CD4-positive, alpha-beta T cell treated with Interleukin-10 for 1 hour (primary cell): ENCODE results near the gene PAPPA.

Experiments used
- DNase-seq: peaks from one replicate; pipeline ENCODE4 v3.0.0-alpha.2; 2020

PAPPA gene

DNA sequence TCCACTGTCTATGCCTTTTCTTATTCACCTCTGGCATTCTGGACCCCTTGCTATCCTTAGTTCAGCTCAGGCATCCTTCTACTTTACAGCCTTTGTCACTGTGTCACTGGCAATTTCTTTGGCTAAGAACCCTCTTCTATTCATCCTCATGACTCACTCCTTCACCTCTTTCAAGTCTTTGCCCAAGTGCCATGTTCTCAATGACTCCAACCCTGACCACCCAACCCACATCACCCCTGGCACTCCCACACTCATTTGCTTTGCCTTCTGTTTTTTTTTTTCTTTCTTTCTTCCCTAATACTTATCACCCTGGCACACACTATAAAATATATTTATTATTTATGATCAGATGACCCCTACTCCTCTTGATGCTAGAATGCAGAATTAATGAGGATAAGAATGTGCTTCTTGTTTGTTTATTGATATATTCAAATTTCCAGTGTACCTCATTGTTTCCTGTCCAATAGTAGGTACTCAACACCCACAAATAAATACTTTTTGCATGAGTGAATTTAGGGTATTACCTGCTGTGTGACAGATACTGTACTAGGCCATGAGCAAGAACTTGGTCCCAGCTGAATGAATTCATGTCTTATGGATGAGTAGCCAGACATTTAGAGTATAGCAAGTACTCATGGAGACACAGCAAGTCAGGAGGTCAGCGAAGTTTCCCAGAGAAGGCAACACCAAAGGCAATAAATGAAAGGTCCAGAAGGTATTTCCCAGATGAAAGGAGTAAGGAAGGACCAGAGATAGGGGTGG is 236.1 kb downstream of the PAPPA start:
- DNase-seq, result no peak

- DNase-seq, result no peak
Observed at GRCh38 chr9:116390303-116391228, 237.0 kb downstream of the PAPPA start.

DNA sequence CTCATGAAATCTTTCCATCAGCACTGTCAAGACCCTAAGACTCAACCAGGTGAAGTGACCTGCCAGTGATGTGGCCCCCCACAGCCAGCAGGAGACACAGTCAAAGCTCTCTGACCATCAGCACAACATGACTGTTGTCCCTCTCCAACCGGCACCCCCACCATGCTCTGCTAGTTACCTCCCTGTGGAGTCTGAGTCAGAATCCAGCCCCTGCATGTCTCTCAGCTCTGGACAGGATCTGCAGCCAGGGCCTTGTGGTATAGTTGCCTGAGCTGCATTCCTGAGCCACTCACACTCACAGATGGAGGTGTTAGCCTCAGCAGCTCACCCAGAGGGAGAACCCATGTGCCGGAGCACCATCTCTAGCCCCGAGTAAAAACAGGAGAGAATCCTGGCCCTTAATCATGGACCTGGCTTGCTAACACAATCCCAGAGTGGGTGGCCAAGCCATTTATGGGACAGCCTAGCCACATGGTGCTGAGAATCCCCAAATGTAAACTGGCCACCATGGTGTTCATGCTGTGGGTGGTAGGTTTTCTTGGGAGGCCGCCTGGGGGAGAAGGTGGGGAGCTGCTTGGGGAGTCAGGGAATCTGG is 237.8 kb downstream of the PAPPA start:
- DNase-seq, result no peak

GRCh38 chr9:116393198-116393597 is 239.6 kb downstream of the PAPPA start:
- DNase-seq, result no peak

GRCh38 chr9:116394070-116394469 is 240.5 kb downstream of the PAPPA start:
- DNase-seq, result no peak

DNA sequence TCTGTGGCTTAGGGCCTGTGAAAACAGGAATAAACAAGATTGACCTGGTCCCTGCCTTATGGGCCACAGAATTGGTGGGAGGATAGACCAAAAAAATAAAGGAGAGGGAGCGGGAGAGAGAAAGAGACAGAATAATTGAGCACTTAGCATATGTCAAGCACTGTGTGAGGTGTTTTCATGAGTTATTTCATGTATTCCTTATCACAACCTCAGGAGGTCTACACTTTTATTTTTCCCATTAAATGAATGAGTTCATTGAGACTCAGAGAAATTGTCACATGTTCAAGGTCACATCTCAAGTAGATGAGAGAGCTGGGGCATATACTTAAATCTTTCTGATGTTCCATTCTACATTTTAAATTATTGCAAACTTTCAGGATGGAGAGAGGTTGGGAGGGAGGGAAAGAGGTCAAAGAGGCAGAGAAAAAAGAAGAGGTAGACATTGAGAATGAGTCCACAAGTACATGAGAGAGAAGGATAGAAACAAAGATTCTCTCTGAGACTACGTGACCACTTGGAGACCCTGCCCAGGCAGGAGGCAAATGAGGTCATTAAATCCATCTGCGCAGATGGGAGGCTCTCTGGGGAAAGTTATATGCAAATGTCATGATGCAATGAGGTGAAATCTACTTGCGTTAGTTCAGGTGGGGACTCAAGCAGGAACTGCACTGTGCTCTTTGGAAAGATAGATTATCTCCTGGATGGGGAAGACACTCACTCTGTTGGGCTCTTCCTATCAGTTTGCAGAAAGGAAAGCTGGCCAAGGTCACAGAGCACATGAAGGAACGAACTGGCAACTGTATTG is 241.5 kb downstream of the PAPPA start:
- no peak for DNase-seq

DNA sequence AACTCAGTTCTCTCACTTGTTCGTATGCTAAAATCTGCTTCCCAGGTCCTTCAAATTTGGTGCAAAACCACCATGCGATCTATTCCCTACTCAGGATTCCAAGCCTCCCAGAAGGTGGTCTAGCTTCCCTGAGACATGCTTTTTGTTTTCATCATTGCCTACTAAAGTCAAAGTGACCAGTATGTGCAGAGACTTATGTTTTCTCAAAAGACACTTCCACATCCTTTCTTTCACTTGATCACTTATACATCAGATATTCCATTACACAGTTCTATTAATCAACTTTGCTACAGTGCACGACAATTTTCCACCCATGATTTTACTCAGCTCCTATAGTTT is 242.1 kb downstream of the PAPPA start:
- no peak for DNase-seq

DNA sequence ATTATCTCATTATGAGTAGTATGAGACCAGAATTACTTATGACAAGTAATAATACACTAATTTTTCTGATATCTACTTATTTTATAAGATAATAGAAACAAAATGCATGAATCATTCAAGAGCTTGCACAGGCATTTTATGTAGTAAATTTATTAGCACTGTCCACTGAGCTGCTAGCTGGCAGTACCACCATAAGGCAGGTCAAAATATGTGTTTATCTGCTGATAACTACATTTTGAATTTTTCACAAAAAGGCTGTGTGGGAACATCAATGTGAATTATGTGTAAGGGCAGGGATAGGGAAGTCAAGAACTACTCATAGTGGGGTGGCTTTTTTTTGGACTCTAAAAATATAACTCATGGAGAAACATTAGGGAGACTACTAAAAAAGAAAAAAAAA is 249.6 kb downstream of the PAPPA start:
- DNase-seq, result no peak

DNA sequence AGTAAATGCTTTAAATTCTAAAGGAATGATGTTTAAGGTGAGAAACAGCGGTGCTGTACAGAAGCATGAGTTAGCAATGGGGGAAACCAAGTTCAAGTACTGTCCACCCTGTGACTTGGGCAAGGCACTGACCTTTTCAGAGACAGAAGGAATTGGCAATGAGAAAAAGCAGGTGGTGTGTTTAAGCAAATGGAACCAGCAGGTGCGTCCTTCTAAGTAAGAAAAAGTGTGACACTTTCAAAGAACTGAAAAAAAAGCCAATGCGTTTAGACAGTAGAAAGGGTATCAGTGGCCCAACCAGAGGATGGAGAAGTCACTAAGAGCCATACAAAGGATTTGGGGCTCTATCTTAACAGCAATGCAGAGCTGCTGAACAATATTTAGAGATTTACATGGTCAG is 250.6 kb downstream of the PAPPA start:
- DNase-seq, result no peak

GRCh38 chr9:116405321-116405720 is 251.7 kb downstream of the PAPPA start:
- no peak for DNase-seq

DNA sequence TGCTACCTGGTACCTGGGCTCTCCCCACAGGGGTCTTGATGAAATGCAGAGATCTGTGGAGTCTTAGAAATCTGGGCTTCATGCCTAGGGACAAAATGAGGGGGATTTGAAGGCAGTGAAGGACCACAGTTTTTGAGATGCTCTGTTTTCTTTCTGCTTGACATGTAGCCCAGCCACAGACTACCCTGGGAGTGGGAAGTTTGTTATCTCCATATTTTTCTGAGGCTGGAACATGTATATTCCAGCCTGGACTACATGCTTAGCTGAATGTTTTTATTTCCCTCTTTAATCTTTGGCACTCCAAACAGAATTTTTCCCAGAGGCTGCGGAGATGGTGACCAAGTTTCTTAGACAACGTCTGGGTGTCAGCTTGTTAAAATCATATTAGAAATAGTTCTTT is 252.9 kb downstream of the PAPPA start:
- DNase-seq, result no peak

DNA sequence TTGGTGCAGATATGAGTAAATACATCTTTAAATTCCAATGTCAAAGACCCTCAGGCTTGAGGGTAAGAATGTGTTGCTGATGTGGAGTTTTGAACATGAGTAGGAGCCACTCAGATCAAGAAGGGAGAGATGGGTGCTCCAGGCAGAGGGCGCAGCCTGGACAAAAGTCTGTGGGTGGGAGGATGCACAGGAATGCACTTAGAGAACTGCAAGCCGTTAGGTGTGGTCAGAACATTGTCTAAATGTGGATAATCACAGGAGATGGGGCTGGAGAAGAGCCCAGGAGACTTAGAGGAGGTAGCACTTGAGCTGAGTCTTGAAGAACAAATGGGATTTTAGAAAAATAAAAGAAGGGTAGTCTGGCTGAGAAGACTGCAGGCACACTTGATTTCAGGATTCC is 255.5 kb downstream of the PAPPA start:
- no peak for DNase-seq

GRCh38 chr9:116409638-116410037 is 256.0 kb downstream of the PAPPA start:
- DNase-seq, result no peak

- DNase-seq, result no peak
Observed at GRCh38 chr9:116411506-116411905, 257.9 kb downstream of the PAPPA start.

GRCh38 chr9:116414374-116414773 is 260.8 kb downstream of the PAPPA start:
- DNase-seq, result no peak

DNA sequence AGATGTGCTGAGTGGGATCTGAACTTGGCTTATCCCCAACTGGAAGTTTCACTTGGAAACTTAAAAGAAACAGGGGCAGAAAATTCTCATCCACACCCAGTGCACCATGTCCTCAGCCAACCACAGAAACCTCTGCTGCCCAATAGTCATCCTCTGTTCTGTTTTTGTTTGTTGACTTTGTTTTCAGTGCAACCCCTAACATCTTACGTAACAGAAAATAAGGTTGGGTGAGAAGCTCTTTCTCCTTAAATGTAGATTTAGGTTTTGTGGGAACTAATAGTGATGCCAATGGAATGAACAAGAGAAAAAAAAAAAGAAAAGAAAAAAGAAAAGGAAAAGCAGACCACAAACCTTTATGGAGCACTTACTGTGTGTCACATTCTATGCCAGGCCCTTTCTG is 262.8 kb downstream of the PAPPA start:
- DNase-seq, result no peak

- no peak for DNase-seq
Observed at GRCh38 chr9:116417464-116417863, 263.9 kb downstream of the PAPPA start.

- DNase-seq, result no peak
Observed at GRCh38 chr9:116419181-116419580, 265.6 kb downstream of the PAPPA start.

DNA sequence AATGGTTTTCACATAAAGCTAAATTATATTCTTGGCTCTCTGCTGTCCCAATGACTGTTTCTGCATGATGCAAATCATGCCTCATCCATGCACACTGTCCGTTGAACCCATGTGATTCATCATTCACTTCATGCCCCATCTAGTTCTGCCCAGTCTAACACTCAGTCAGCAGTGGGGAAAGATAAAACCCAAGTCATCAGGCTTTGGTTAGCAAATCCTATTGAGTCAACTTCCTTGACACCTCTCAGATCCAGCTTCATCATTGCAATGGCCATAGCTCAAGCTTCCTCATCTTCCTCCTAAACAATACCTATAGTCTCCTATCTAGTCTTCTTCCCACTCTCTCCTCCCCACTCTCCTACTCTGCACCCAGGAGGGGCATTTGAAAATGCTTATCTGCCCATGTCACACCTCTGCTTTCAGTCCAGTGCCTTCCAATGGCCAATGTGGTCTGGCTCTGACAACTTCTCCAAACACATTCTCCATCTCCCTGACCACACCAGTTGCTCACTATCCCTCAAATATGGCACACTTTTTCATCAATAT is 267.5 kb downstream of the PAPPA start:
- DNase-seq, result no peak

- DNase-seq, result no peak
Observed at GRCh38 chr9:116422119-116422979, 268.8 kb downstream of the PAPPA start.

DNA sequence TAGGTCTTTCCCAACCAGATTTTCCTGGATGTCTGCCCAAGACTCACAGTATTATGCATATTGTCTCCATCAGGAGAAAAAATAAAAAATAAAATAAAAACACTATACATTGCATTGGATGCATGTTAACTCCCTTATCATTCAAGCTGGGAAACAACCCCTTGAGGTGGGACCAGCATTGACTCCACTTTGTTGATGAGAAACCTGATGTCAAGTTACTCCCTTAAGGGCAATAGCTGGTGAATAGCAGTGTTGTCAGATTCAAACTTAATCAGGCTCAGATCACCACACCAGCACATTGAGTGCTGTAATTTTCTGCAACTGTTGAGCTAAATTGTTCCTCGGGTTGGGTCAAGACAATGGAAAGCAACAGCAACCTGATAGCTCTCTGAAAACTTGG is 269.6 kb downstream of the PAPPA start:
- no peak for DNase-seq

DNA sequence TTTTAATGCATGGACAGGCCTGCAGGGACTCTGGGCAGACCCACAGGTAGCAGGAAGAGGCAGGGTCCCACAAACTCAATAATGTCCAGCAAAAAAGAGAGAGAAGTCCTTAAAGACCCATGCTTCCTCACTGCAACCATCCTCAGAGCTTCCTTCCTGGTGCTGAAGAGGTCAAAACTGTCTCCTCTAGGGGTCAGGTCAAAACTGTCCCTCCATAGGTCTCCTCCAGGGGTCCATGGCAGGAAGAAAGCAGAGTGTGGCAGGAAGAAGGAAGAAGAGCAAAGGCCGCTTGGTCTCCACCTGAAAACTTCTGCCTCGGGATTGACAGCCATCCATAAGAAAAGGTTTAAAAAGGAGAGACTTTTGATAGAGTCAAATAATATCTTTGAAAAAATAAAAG is 271.7 kb downstream of the PAPPA start:
- DNase-seq, result no peak
